Smooth muscle cell of trachea (primary cell): Measurements from ENCODE around the gene UBC. TPM values are rescaled to one million over a fixed set of nuclear protein-coding genes. Genes with fewer than 3 reads are reported as not detected.

Experiments used
- total RNA-seq: library from RNA; depleted of rRNA; stranded (reverse); fragments of >200 nt; gene quantifications from 2 replicates; pipeline ENCODE4 v1.2.1, GENCODE V29; 2014

UBC gene
- 2,074 and 3,468 TPM in 2 replicates for total RNA-seq

DNA sequence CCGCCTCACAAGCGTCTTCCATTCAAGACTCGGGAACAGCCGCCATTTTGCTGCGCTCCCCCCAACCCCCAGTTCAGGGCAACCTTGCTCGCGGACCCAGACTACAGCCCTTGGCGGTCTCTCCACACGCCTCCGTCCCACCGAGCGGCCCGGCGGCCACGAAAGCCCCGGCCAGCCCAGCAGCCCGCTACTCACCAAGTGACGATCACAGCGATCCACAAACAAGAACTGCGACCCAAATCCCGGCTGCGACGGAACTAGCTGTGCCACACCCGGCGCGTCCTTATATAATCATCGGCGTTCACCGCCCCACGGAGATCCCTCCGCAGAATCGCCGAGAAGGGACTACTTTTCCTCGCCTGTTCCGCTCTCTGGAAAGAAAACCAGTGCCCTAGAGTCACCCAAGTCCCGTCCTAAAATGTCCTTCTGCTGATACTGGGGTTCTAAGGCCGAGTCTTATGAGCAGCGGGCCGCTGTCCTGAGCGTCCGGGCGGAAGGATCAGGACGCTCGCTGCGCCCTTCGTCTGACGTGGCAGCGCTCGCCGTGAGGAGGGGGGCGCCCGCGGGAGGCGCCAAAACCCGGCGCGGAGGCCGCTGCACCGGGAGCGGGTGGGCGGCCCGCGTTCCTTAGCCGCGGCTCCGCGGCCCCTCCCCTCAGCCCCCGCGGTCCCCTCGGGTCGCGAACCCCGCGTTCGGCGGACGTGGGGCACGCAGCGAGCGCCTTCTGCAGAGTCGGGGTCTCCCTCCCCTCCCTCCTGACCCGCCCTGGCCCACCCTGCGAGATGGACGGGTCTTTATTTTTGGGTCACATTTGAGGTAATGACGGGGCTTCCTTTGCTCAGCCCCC lies at the start of gene UBC:
TSS of gene UBC (minus strand) at position 259 of the 847 bp plus-strand sequence. CDS start 879 bp downstream, outside the sequence.

DNA sequence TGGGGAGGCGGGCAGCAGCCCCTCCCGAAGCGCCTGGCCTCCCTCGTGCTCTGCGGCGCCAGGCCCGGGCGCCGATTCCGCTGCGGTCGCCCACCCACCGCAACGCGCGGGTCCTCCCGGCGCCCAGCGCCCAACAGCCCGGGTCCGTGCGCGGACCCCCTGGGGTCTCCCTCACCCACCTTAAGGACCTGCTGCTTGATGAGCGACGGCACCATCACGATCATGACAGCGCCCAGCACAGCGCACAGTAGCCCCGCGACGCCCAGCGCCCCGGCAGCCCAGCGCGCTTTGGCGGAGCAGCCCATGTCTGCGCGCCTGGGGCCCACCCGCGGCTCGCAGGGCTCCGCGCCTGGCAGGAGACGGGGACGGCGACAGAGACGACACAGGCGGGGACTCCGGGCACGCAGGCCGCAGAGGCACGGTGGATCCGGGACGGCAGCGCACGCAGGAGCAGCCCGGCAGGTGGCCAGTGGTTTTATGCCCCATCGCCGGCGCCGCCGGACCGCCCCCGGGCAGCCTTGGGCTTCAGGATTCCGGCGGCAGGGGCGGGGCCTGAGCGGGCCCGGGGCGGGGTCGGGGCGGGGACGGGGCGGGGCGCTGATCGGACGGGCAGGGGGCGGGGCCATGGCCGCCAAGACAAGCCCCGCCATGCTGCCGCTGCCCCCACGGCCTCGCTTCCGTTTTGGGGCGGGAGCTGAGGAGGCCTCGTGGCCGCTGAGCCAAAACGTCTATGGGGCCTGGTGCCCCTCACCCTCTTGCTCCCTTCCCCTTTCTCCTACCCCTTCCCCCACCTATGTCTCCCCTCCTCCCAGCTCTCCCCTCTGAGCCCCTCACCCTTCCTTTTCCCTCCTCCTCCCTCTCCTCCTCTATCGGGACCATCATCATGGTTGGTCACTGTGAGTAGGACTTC lies 50.8 kb downstream of the UBC start, which contains the start of gene SCARB1:
TSS of gene SCARB1 (minus strand) at position 449 of the 910 bp plus-strand sequence. CDS start at position 305, 144 bp downstream.

Other genes starting within 250 kb of the UBC start
- gene SCARB1, start 50.8 kb downstream of the UBC start, total RNA-seq = 9.7 and 10.4 TPM in 2 replicates
- 11.9 and 15.4 TPM in 2 replicates for gene DHX37, start 74.5 kb upstream of the UBC start, total RNA-seq
- 2.6 and 3.6 TPM in 2 replicates for gene BRI3BP, start 79.0 kb upstream of the UBC start, total RNA-seq
- 26.1 and 31.4 TPM in 2 replicates for gene AACS, start 150.8 kb upstream of the UBC start, total RNA-seq